Activated T-cell treated with anti-CD3 and anti-CD28 coated beads, Interleukin-2, amount 50 U/mL, for 24 hours (primary cell): ENCODE measurements around the gene C2CD3.

Source experiments
- DNase-seq: peaks from one replicate; pipeline ENCODE4 v3.0.0-alpha.2; 2020
- H3K27ac Mint-ChIP-seq: 2 replicates; pipeline ENCODE4 v1.8.0; 2020; ENCODE audit warnings: mild to moderate bottlenecking, mixed read lengths
- H3K27me3 Mint-ChIP-seq: 2 replicates; pipeline ENCODE4 v1.8.0; 2020; ENCODE audit warnings: mixed read lengths
- H3K36me3 Mint-ChIP-seq: 2 replicates; pipeline ENCODE4 v1.8.0; 2020; ENCODE audit warnings: low read depth, mixed read lengths
- H3K4me1 Mint-ChIP-seq: 2 replicates; pipeline ENCODE4 v1.8.0; 2020; ENCODE audit warnings: low read depth, mixed read lengths
- H3K4me3 Mint-ChIP-seq: 2 replicates; pipeline ENCODE4 v1.8.0; 2020; ENCODE audit warnings: mild to moderate bottlenecking, moderate library complexity, mixed read lengths
- H3K9me3 Mint-ChIP-seq: 2 replicates; pipeline ENCODE4 v1.8.0; 2020; ENCODE audit warnings: mixed read lengths

The C2CD3 gene

GRCh38 chr11:74017631-74018030 is 153.2 kb downstream of the C2CD3 start:
- H3K27me3 Mint-ChIP-seq = no peaks in the 10 kb centered on the region
- no peaks in the 10 kb centered on the region for H3K9me3 Mint-ChIP-seq
- H3K27ac Mint-ChIP-seq = no peak overlapping the region
- H3K36me3 Mint-ChIP-seq = peaks cover 55% of the 10 kb centered on the region
- DNase-seq = no peak
- H3K4me3 Mint-ChIP-seq = no peak overlapping the region
- peaks cover 44% of the 10 kb centered on the region for H3K4me1 Mint-ChIP-seq

GRCh38 chr11:74015919-74016684 is 154.7 kb downstream of the C2CD3 start:
- peaks cover 64% of the 10 kb centered on the region for H3K36me3 Mint-ChIP-seq
- H3K27me3 Mint-ChIP-seq = no peaks in the 10 kb centered on the region
- peak overlapping the region; percentile 42 for H3K27ac Mint-ChIP-seq
- H3K9me3 Mint-ChIP-seq = no peaks in the 10 kb centered on the region
- H3K4me3 Mint-ChIP-seq = no peak overlapping the region
- peaks cover 60% of the 10 kb centered on the region for H3K4me1 Mint-ChIP-seq
- no peak for DNase-seq

DNA sequence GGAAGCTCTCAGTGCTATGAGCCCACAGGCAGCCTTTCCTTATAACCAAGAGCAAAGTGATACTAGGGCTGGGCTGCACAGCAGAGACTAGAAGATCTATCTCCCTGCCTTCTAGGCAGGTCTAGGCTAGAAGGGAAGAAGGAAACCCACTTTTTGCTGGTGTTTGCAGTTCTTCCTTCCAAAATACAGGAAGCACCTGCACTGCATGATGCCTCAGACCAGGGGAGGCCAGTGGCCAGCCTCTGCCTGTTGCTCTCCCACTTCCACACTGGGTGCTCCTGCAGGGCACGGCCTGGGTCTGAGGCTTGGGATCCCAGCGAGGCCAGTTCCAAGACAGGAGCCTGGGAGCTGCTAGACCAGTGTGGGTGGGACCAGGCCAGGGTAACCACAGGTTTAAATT is 155.9 kb downstream of the C2CD3 start:
- Mint-ChIP-seq H3K27ac (no peak overlapping the region), H3K27me3 (no peaks in the 10 kb centered on the region), H3K4me1 (peaks cover 72% of the 10 kb centered on the region), H3K9me3 (no peaks in the 10 kb centered on the region), H3K4me3 (no peak overlapping the region), H3K36me3 (peaks cover 69% of the 10 kb centered on the region)
- DNase-seq = no peak

DNA sequence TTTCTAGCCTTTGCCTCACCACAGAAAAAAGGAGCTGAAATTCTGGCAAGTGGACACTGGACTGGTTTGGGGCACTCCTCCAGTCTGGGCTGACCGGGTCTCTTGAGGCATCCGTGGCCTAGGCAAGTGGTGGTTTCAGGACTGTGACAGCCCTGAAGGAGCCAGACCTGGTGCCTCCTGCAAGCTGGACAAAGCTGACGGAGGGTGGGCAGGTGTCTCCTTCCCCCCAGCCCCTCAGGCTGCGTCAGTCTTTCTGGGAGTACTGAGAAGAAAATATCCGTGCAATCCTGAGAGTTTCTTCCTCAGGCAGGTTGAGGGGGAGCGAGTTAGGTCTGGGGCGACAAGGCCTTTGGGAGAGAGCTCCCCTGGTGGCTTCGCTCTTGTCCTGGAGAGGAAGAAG is 157.7 kb downstream of the C2CD3 start:
- Mint-ChIP-seq H3K4me1 (peaks cover 86% of the 10 kb centered on the region), H3K9me3 (no peaks in the 10 kb centered on the region), H3K4me3 (no peak overlapping the region), H3K27me3 (no peaks in the 10 kb centered on the region), H3K27ac (no peak overlapping the region), H3K36me3 (peaks cover 66% of the 10 kb centered on the region)
- DNase-seq = no peak

- no peak for DNase-seq
- Mint-ChIP-seq H3K4me1 (peaks cover 93% of the 10 kb centered on the region), H3K27ac (peak overlapping the region; percentile 94), H3K4me3 (no peak overlapping the region), H3K9me3 (no peaks in the 10 kb centered on the region), H3K27me3 (no peaks in the 10 kb centered on the region), H3K36me3 (peaks cover 58% of the 10 kb centered on the region)
Observed at GRCh38 chr11:74012074-74012809, 158.6 kb downstream of the C2CD3 start.

DNA sequence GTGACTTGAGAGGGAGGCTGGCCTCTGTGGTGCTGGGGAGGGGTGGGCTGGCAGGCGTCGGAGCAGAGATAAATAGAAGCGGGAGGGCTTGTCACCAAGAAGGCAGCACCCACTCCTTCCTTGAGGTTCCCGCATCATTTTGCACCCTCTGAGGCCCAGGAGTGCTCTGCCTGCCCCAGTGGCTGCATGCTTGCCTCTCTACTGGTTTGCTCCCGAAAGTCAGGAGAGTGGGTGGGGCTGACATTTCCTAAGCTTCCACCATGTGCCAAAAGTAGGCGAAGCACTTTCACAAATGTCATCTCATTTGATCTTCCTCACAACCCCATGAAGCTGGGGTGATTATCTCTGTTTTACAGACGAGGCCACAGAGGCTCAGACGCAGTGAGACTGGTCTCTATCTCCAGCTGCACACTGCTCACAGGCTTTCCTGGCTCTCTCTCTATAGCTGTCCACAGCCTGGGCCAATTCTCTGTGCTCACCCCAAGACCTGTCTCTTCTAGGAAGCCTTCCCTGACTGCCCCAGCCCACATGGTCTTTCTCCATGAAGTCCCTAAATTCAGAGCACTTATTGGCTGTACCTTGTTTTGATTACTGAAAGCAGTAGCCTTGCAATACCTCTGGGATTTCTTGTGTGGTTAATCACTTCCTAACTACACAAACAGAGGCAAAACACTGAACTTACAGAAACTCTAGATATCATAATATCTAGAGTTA is 159.3 kb downstream of the C2CD3 start:
- Mint-ChIP-seq H3K27me3 (no peaks in the 10 kb centered on the region), H3K36me3 (peaks cover 50% of the 10 kb centered on the region), H3K4me1 (peaks cover 92% of the 10 kb centered on the region), H3K4me3 (peak overlapping the region; percentile 14), H3K27ac (peak overlapping the region; percentile 94), H3K9me3 (no peaks in the 10 kb centered on the region)
- peak; percentile 61 for DNase-seq

GRCh38 chr11:74010306-74011300 is 160.2 kb downstream of the C2CD3 start:
- peaks cover 93% of the 10 kb centered on the region for H3K4me1 Mint-ChIP-seq
- no peaks in the 10 kb centered on the region for H3K9me3 Mint-ChIP-seq
- H3K4me3 Mint-ChIP-seq = peak overlapping the region; percentile 14
- DNase-seq = no peak
- peaks cover 41% of the 10 kb centered on the region for H3K36me3 Mint-ChIP-seq
- peak overlapping the region; percentile 94 for H3K27ac Mint-ChIP-seq
- no peaks in the 10 kb centered on the region for H3K27me3 Mint-ChIP-seq

DNA sequence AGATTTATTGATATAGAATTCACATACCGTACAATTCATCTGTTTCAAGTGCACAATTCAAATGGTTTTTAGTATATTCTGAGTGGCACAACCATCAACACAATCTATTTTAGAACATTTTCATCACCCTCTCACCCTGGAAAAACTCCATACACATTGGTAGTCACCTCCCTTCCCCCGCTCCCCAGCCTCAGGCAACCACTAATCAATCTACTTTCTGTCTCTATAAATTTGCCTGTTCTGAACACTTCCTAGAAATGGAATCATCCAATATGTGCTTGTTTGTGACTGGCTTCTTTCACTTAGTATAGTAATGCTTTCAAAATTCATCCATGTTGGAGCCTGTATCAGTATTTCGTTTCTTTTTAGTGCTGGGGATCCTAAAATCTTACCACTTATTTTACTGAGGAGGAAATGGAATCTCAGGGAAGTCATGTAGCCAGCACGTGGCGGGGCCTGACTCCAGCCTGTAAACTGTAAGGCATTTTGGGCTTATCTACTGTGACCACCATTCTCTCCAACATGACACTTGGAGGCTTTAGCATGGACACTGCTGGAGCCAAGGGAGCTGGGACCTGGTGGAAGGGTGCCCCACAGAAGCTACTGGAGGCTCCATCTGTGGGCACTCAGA is 161.0 kb downstream of the C2CD3 start:
- H3K4me3 Mint-ChIP-seq = no peak overlapping the region
- peaks cover 93% of the 10 kb centered on the region for H3K4me1 Mint-ChIP-seq

GRCh38 chr11:74009230-74009547 is 161.6 kb downstream of the C2CD3 start:
- H3K27ac Mint-ChIP-seq = peak overlapping the region; percentile 80
- H3K4me1 Mint-ChIP-seq = peaks cover 93% of the 10 kb centered on the region
- H3K27me3 Mint-ChIP-seq = no peaks in the 10 kb centered on the region
- no peak overlapping the region for H3K4me3 Mint-ChIP-seq
- peaks cover 31% of the 10 kb centered on the region for H3K36me3 Mint-ChIP-seq
- no peak for DNase-seq
- H3K9me3 Mint-ChIP-seq = no peaks in the 10 kb centered on the region

More for the DNA sequence above, 161.0 kb downstream of the C2CD3 start:
- DNase-seq = no peak
- Mint-ChIP-seq H3K27ac (peak overlapping the region; percentile 94), H3K27me3 (no peaks in the 10 kb centered on the region), H3K36me3 (peaks cover 37% of the 10 kb centered on the region), H3K9me3 (no peaks in the 10 kb centered on the region)

GRCh38 chr11:74008373-74009229 is 162.2 kb downstream of the C2CD3 start, which contains the start of gene UCP3:
UCP3 (minus strand) TSS chr11:74009085; CDS start chr11:74007042, 2,043 bp downstream.
- no peak within 1 kb of the TSS for H3K4me3 Mint-ChIP-seq
- no peaks in the 10 kb centered on the region for H3K9me3 Mint-ChIP-seq
- peak within 1 kb of the TSS; percentile 94 for H3K27ac Mint-ChIP-seq
- no peak for DNase-seq
- peaks cover 92% of the 10 kb centered on the region for H3K4me1 Mint-ChIP-seq
- peaks cover 29% of the 10 kb centered on the region for H3K36me3 Mint-ChIP-seq
- H3K27me3 Mint-ChIP-seq = no peaks in the 10 kb centered on the region

GRCh38 chr11:74007691-74008372 is 163.0 kb downstream of the C2CD3 start:
- H3K9me3 Mint-ChIP-seq = no peaks in the 10 kb centered on the region
- H3K27me3 Mint-ChIP-seq = no peaks in the 10 kb centered on the region
- peaks cover 30% of the 10 kb centered on the region for H3K36me3 Mint-ChIP-seq
- no peak for DNase-seq
- peaks cover 84% of the 10 kb centered on the region for H3K4me1 Mint-ChIP-seq
- peak overlapping the region; percentile 80 for H3K27ac Mint-ChIP-seq
- H3K4me3 Mint-ChIP-seq = no peak overlapping the region

DNA sequence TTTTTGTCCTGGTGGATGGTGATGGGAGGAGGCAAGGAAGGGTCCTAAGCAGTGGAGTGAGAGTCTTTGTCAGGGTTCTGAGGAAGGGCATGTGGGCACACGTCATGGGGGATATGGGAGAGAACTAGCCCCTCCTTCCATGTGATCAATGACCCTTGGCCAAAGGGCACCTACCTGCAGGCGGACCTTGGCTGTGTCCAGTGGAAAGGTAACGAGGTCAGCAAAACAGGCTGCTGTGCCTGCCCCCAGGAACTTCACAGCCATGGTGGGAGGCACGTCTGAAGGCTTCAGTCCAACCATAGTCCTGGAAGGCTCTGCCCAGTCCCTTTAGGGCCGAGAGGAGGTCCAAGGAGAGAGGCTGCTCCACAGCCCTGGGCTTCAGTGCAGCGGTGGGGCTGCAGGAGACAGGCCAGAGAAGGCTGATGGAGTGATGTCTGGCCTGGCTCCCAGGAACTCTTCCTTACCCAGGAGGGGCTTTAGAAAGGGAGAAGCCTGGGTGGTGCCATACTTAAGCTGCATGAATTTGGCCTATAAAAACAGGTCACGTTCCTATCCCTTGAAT is 164.0 kb downstream of the C2CD3 start:
- Mint-ChIP-seq H3K27me3 (no peaks in the 10 kb centered on the region), H3K9me3 (no peaks in the 10 kb centered on the region), H3K36me3 (peaks cover 26% of the 10 kb centered on the region), H3K27ac (peak overlapping the region; percentile 45), H3K4me3 (no peak overlapping the region), H3K4me1 (peaks cover 74% of the 10 kb centered on the region)
- no peak for DNase-seq
